Measurements from ENCODE around the gene SPSB4. TPM values are rescaled to one million over a fixed set of nuclear protein-coding genes. Genes with fewer than 3 reads are reported as not detected.

The SPSB4 gene
- total and polyA plus RNA-seq, 4 experiments from 2014 or later: not detected

GRCh38 chr3:141055136-141055535 is 4.0 kb downstream of the SPSB4 start:
- peaks cover 4% of the 10 kb centered on the region for H3K4me1 ChIP-seq (ENCODE audit: insufficient read depth, low read length)
- H3K27ac ChIP-seq (ENCODE audit: low read depth, low read length): no peak overlapping the region
- ChIA-PET CTCF (ENCODE audit: partially characterized antibody) (no interaction called here), POLR2A (ENCODE audit: partially characterized antibody) (no interaction called here)
- DNase-seq: no peak
- H3K27ac Mint-ChIP-seq: no peak overlapping the region
- H3K4me3 Mint-ChIP-seq: no peak overlapping the region
- H3K9me3 Mint-ChIP-seq: peaks cover 0 to 2% (median 0%) of the 10 kb centered on the region in 8 donors
- intact Hi-C loops (cut with micrococcal nuclease): no loop called here
- peaks cover 23 to 33% of the 10 kb centered on the region in 2 donors for H3K27me3 Mint-ChIP-seq
- H3K27me3 ChIP-seq (ENCODE audit: insufficient read depth, low read length): peaks cover 8% of the 10 kb centered on the region
- H3K4me3 ChIP-seq (ENCODE audit: low read length in 2 of 2): no peak overlapping the region
- no peaks in the 10 kb centered on the region for H3K36me3 ChIP-seq (ENCODE audit: insufficient read depth, low read length)
- peaks cover 7 to 18% (median 12%) of the 10 kb centered on the region in 4 donors for H3K4me1 Mint-ChIP-seq
- no peaks in the 10 kb centered on the region for H3K9me3 ChIP-seq (ENCODE audit: control insufficient read depth in 1 of 2, low read length in 2 of 2)
- H3K36me3 Mint-ChIP-seq: no peaks in the 10 kb centered on the region

- no peaks in the 10 kb centered on the region for H3K9me3 ChIP-seq (ENCODE audit: control insufficient read depth in 1 of 2, low read length in 2 of 2)
- peaks cover 2% of the 10 kb centered on the region for H3K4me1 ChIP-seq (ENCODE audit: insufficient read depth, low read length)
- no peak overlapping the region for H3K27ac ChIP-seq (ENCODE audit: low read depth, low read length)
- peaks cover 3 to 11% (median 7%) of the 10 kb centered on the region in 4 donors for H3K4me1 Mint-ChIP-seq
- peaks cover 8% of the 10 kb centered on the region for H3K27me3 ChIP-seq (ENCODE audit: insufficient read depth, low read length)
- POLR2A ChIA-PET (ENCODE audit: partially characterized antibody): no interaction called here
- no peak for DNase-seq
- H3K36me3 Mint-ChIP-seq: no peaks in the 10 kb centered on the region
- intact Hi-C loops (cut with micrococcal nuclease): no loop called here
- H3K9me3 Mint-ChIP-seq: peaks cover 0 to 2% (median 0%) of the 10 kb centered on the region in 8 donors
- H3K27ac Mint-ChIP-seq: no peak overlapping the region
- CTCF ChIA-PET (ENCODE audit: partially characterized antibody): no interaction called here
- H3K4me3 Mint-ChIP-seq: no peak overlapping the region
- H3K4me3 ChIP-seq (ENCODE audit: low read length in 2 of 2): no peak overlapping the region
- H3K27me3 Mint-ChIP-seq: peaks cover 20 to 29% of the 10 kb centered on the region in 2 donors
- no peaks in the 10 kb centered on the region for H3K36me3 ChIP-seq (ENCODE audit: insufficient read depth, low read length)
These were observed 4.6 kb downstream of the SPSB4 start for GRCh38 chr3:141055536-141056445.

GRCh38 chr3:141056751-141057171 is 5.6 kb downstream of the SPSB4 start:
- Mint-ChIP-seq H3K4me1 (peaks cover 2 to 10% (median 7%) of the 10 kb centered on the region in 4 donors), H3K9me3 (peaks cover 0 to 2% (median 0%) of the 10 kb centered on the region in 8 donors), H3K36me3 (no peaks in the 10 kb centered on the region), H3K27ac (no peak overlapping the region), H3K27me3 (peaks cover 20 to 28% of the 10 kb centered on the region in 2 donors), H3K4me3 (no peak overlapping the region)
- H3K9me3 ChIP-seq (ENCODE audit: control insufficient read depth in 1 of 2, low read length in 2 of 2): no peaks in the 10 kb centered on the region
- DNase-seq: no peak
- H3K27ac ChIP-seq (ENCODE audit: low read depth, low read length): no peak overlapping the region
- H3K36me3 ChIP-seq (ENCODE audit: insufficient read depth, low read length): no peaks in the 10 kb centered on the region
- no peak overlapping the region for H3K4me3 ChIP-seq (ENCODE audit: low read length in 2 of 2)
- intact Hi-C loops (cut with micrococcal nuclease): no loop called here
- CTCF ChIA-PET (ENCODE audit: partially characterized antibody): no interaction called here
- POLR2A ChIA-PET (ENCODE audit: partially characterized antibody): no interaction called here
- H3K27me3 ChIP-seq (ENCODE audit: insufficient read depth, low read length): peaks cover 8% of the 10 kb centered on the region
- H3K4me1 ChIP-seq (ENCODE audit: insufficient read depth, low read length): no peaks in the 10 kb centered on the region

- CTCF ChIA-PET (ENCODE audit: partially characterized antibody): no interaction called here
- Histone ChIP-seq H3K4me3 (ENCODE audit: low read length in 2 of 2) (no peak overlapping the region), H3K27me3 (ENCODE audit: insufficient read depth, low read length) (peaks cover 5% of the 10 kb centered on the region), H3K36me3 (ENCODE audit: insufficient read depth, low read length) (no peaks in the 10 kb centered on the region), H3K9me3 (ENCODE audit: control insufficient read depth in 1 of 2, low read length in 2 of 2) (no peaks in the 10 kb centered on the region), H3K27ac (ENCODE audit: low read depth, low read length) (no peak overlapping the region), H3K4me1 (ENCODE audit: insufficient read depth, low read length) (no peaks in the 10 kb centered on the region)
- Mint-ChIP-seq H3K27me3 (peaks cover 13 to 23% of the 10 kb centered on the region in 2 donors), H3K27ac (peak overlapping the region in 1 of 7 donors; percentile 19), H3K9me3 (peaks cover 0 to 2% (median 0%) of the 10 kb centered on the region in 8 donors), H3K4me3 (no peak overlapping the region), H3K4me1 (peaks cover 0 to 6% (median 2%) of the 10 kb centered on the region in 4 donors), H3K36me3 (no peaks in the 10 kb centered on the region)
- DNase-seq: no peak
- intact Hi-C loops (cut with micrococcal nuclease): no loop called here
- POLR2A ChIA-PET (ENCODE audit: partially characterized antibody): no interaction called here
These were observed 6.3 kb downstream of the SPSB4 start for GRCh38 chr3:141057436-141057835.

- Mint-ChIP-seq H3K9me3 (peaks cover 0 to 2% (median 0%) of the 10 kb centered on the region in 8 donors), H3K4me1 (peaks cover 0 to 6% (median 0%) of the 10 kb centered on the region in 4 donors), H3K36me3 (no peaks in the 10 kb centered on the region), H3K27me3 (peaks cover 11 to 21% of the 10 kb centered on the region in 2 donors), H3K27ac (no peak overlapping the region), H3K4me3 (no peak overlapping the region)
- intact Hi-C loops (cut with micrococcal nuclease): no loop called here
- no peak overlapping the region for H3K27ac ChIP-seq (ENCODE audit: low read depth, low read length)
- H3K9me3 ChIP-seq (ENCODE audit: control insufficient read depth in 1 of 2, low read length in 2 of 2): no peaks in the 10 kb centered on the region
- H3K27me3 ChIP-seq (ENCODE audit: insufficient read depth, low read length): peaks cover 5% of the 10 kb centered on the region
- DNase-seq: no peak
- ChIA-PET CTCF (ENCODE audit: partially characterized antibody) (no interaction called here), POLR2A (ENCODE audit: partially characterized antibody) (no interaction called here)
- no peaks in the 10 kb centered on the region for H3K36me3 ChIP-seq (ENCODE audit: insufficient read depth, low read length)
- H3K4me1 ChIP-seq (ENCODE audit: insufficient read depth, low read length): no peaks in the 10 kb centered on the region
- no peak overlapping the region for H3K4me3 ChIP-seq (ENCODE audit: low read length in 2 of 2)
These were observed 7.0 kb downstream of the SPSB4 start for GRCh38 chr3:141057946-141058800.

GRCh38 chr3:141058996-141059395 is 7.8 kb downstream of the SPSB4 start:
- Histone ChIP-seq H3K4me1 (ENCODE audit: insufficient read depth, low read length) (no peaks in the 10 kb centered on the region), H3K9me3 (ENCODE audit: control insufficient read depth in 1 of 2, low read length in 2 of 2) (no peaks in the 10 kb centered on the region), H3K27ac (ENCODE audit: low read depth, low read length) (no peak overlapping the region), H3K4me3 (ENCODE audit: low read length in 2 of 2) (no peak overlapping the region), H3K27me3 (ENCODE audit: insufficient read depth, low read length) (peaks cover 3% of the 10 kb centered on the region), H3K36me3 (ENCODE audit: insufficient read depth, low read length) (no peaks in the 10 kb centered on the region)
- Mint-ChIP-seq H3K4me3 (no peak overlapping the region), H3K9me3 (peaks cover 0 to 3% (median 0%) of the 10 kb centered on the region in 8 donors), H3K27ac (no peak overlapping the region), H3K27me3 (peaks cover 8 to 15% of the 10 kb centered on the region in 2 donors), H3K4me1 (peaks cover 0 to under 1% (median 0%) of the 10 kb centered on the region in 4 donors), H3K36me3 (no peaks in the 10 kb centered on the region)
- DNase-seq: no peak
- ChIA-PET CTCF (ENCODE audit: partially characterized antibody) (no interaction called here), POLR2A (ENCODE audit: partially characterized antibody) (no interaction called here)
- intact Hi-C loops (cut with micrococcal nuclease): no loop called here

GRCh38 chr3:141059816-141060215 is 8.7 kb downstream of the SPSB4 start:
- Mint-ChIP-seq H3K27me3 (peaks cover 7 to 16% of the 10 kb centered on the region in 2 donors), H3K4me1 (no peaks in the 10 kb centered on the region), H3K27ac (no peak overlapping the region), H3K9me3 (peaks cover 0 to 6% (median 0%) of the 10 kb centered on the region in 8 donors), H3K4me3 (no peak overlapping the region), H3K36me3 (no peaks in the 10 kb centered on the region)
- CTCF ChIA-PET (ENCODE audit: partially characterized antibody): no interaction called here
- POLR2A ChIA-PET (ENCODE audit: partially characterized antibody): no interaction called here
- intact Hi-C loops (cut with micrococcal nuclease): no loop called here
- H3K36me3 ChIP-seq (ENCODE audit: insufficient read depth, low read length): no peaks in the 10 kb centered on the region
- H3K9me3 ChIP-seq (ENCODE audit: control insufficient read depth in 1 of 2, low read length in 2 of 2): no peaks in the 10 kb centered on the region
- H3K27ac ChIP-seq (ENCODE audit: low read depth, low read length): no peak overlapping the region
- H3K4me3 ChIP-seq (ENCODE audit: low read length in 2 of 2): no peak overlapping the region
- DNase-seq: no peak
- H3K4me1 ChIP-seq (ENCODE audit: insufficient read depth, low read length): no peaks in the 10 kb centered on the region
- H3K27me3 ChIP-seq (ENCODE audit: insufficient read depth, low read length): no peaks in the 10 kb centered on the region
